Motor neuron (in vitro differentiated cells): ENCODE measurements around the gene PARP12. TPM values are rescaled to one million over a fixed set of nuclear protein-coding genes. Genes with fewer than 3 reads are reported as not detected.

ENCODE experiments used
- ATAC-seq, 8 experiments: fragments of 200-7000 bp; cut with Tn5 transposase; replicated peaks in 6 of 8; 2 replicates each; pipeline ENCODE4 v1.8.0; 2021; ENCODE audit warnings: mild to moderate bottlenecking in 8 of 8, moderate library complexity in 8 of 8
- H3K27ac ChIP-seq, 2 donors: fragments of 250-450 bp; sonication (Bioruptor Pico); 2 replicates each; pipeline ENCODE4 v1.9.0; 2021; ENCODE audit warnings: antibody characterized with exemption in 2 of 2, mild to moderate bottlenecking in 2 of 2, moderate library complexity in 1 of 2
- H3K4me1 ChIP-seq, 2 donors: fragments of 250-450 bp; sonication (Bioruptor Pico); replicated peaks in 1 of 2; 2 replicates each; pipeline ENCODE4 v1.6.1; 2021; ENCODE audit warnings: antibody characterized with exemption in 2 of 2, mild to moderate bottlenecking in 2 of 2, moderate library complexity in 1 of 2
- H3K4me3 ChIP-seq, 5 donors: fragments of 250-450 bp; sonication (Bioruptor Pico); 2 replicates each; pipeline ENCODE4 v1.9.0; 2021; ENCODE audit warnings: antibody characterized with exemption in 5 of 5, mild to moderate bottlenecking in 5 of 5, moderate library complexity in 4 of 5
- WGBS, 10 experiments: fragments of 450-650 bp; shearing (Covaris generic); methylation state at CpG; one replicate each; pipeline ENCODE4 v1.0.0; 2022; 5-methylcytosine and 5-hydroxymethylcytosine counted together
- in situ Hi-C, 9 experiments: fragments of 400-800 bp; cut with MboI; loops; one replicate each; pipeline ENCODE4 v1.15.0; 2021; ENCODE audit warnings: low sequenced_read_pairs in 9 of 9, low pct_unique_long_range_greater_than_20kb in 2 of 9; ENCODE audit not compliant: unreplicated experiment in 9 of 9
- total RNA-seq, 8 experiments: library from RNA; unstranded; fragments of 300-600 nt; gene quantifications; 2 replicates each; pipeline versions ENCODE4 v1.2.3 to v1.2.4, GENCODE V29; 2022

PARP12 gene
- total RNA-seq, 8 experiments from 2014 or later: 0.43 to 46.9 (median 5.7) TPM

DNA sequence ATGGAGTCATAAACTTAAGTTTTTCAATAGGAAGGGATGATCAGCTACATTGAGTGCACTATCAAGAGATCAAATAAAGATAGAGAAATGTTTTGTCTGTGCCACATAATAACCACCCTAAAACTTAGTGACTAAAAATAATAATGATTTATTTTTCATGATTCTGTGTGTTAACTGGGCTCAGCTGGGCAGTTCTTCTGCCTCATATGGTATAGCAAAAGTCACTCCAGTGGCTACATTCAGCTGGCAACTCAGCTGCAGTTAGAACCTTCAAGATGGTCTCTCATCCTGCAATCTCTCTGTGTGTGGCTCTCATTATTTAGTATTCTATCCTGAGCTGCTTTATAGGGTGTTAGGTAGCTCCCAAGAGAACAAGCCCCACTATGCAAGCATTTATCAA is 7.8 kb upstream of the PARP12 start:
- ATAC-seq: no peak
- in situ Hi-C loops: loop anchor here in 1 of 9 experiments (25.0 kb wide), 1 partner anchor 242 kb away; no protein-coding TSS in a partner anchor

DNA sequence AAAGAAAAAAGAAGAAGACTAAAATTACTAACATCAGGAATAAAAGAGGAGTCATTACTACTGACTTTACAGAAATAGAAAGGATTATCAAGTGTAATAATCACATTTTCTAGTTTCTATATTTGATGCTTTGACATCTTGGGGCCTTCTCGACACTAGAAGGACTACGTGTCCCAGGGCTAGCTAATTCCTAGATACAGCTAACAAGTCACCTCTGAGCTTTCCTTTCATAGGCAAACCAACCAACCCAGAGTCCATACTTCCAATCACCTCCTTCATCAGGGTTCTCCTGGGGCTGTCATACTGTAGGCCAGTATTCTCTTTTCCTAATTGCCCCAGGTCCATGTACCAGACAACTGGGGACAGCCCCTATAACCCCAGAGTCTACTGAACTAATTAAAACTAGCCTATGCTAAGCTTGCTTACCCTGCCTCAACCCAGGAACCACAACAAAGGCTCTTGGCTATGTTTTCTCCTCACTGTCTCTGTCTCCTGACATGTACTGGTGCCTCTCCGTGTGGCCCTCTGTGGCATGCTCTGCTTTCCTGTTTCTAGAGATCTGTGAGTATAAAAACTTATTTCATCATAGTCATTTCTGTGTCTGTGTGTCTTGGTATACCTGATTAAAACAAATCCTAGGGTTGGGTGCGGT is 6.7 kb upstream of the PARP12 start:
- H3K4me1 ChIP-seq: no peaks in the 10 kb centered on the region
- no peak overlapping the region for H3K27ac ChIP-seq
- H3K4me3 ChIP-seq: no peak overlapping the region
- no peak for ATAC-seq
- 52 to 100% (median 89%) methylated on average over 1 to 4 of the region's 4 CpGs for WGBS, 10 experiments
- in situ Hi-C loops: loop anchor here in 1 of 9 experiments (25.0 kb wide), 1 partner anchor 243 kb away; no protein-coding TSS in a partner anchor

More for the DNA sequence above, 7.8 kb upstream of the PARP12 start:
- H3K27ac ChIP-seq: no peak overlapping the region
- H3K4me1 ChIP-seq: no peaks in the 10 kb centered on the region
- H3K4me3 ChIP-seq: no peak overlapping the region

DNA sequence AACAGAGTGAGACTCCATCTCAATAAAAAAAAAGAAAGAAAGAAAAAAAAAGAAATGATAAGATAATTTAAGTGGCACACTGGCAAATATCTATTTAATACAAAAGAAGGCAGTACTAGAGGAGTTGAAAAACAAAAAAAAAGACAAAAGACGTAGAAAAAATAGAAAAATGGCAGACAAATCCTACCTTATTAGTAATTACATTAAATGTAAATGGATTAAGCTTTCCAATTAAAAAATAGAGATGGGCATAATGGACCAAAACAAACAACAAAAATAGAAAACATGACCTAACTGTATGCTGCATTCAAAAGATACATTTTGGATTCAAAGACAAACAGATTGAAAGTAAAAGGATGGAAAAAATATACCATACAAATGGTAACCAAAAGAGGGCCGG is 5.3 kb upstream of the PARP12 start:
- no peaks in the 10 kb centered on the region for H3K4me1 ChIP-seq
- ATAC-seq: no peak
- no peak overlapping the region for H3K4me3 ChIP-seq
- WGBS, 10 experiments: 3 to 100% (median 57%) methylated on average over 1 to 2 of the region's 2 CpGs
- no peak overlapping the region for H3K27ac ChIP-seq
- in situ Hi-C loops: loop anchor here in 1 of 9 experiments (25.0 kb wide), 1 partner anchor 244 kb away; no protein-coding TSS in a partner anchor

DNA sequence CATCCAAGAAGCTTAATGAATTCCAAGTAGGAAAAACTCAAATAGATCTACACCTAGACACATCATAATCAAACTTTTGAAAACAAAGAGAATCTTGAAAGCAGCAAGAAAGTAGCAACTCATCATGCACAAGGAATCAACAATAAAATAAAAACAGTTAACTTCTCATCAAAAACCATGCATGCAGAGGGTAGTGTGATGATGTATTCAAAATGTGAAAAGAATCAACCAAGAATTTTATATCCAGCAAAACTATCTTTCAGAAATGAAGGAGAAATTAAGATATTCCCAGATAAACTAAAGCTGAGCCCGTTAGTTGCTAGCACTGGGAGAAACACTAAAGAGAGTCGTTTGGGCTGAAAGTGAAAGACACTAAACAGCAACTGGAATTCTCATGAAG is 4.3 kb upstream of the PARP12 start:
- in situ Hi-C loops: loop anchor here in 1 of 9 experiments (25.0 kb wide), 1 partner anchor 245 kb away; no protein-coding TSS in a partner anchor
- WGBS, 10 experiments: 0 to 88% (median 67%) methylated on average over 2 of the region's 2 CpGs; no CpG with 5 or more reads in 1 of the 10 experiments
- ATAC-seq: no peak
- no peak overlapping the region for H3K4me3 ChIP-seq
- no peaks in the 10 kb centered on the region for H3K4me1 ChIP-seq
- H3K27ac ChIP-seq: no peak overlapping the region

DNA sequence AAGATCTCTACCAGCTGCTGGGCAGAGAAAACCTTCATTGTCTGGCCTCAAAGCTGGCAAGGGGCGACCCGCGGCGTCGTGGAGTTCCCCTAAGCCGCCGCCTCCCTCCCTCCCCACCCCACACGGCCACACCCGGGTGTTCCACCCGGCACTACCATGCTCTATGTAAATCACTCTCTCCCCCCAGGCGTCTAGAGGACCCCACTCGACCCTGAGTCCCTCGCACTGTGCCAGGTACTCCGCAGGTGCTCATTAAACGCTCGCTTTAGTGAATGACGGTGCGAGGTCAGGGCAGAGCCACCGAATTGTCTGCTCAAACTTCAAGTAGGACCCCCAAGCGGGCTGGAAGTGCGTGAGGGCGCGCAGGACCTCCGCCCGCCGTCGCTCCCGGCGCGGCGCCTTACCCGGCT is 628 bp downstream of the PARP12 start:
- no CpG with 5 or more reads among the region's 32 CpGs for WGBS, 10 experiments
- Histone ChIP-seq H3K4me3 (peak overlapping the region; percentile 33 to 51 (median 37)), H3K4me1 (no peaks in the 10 kb centered on the region), H3K27ac (no peak overlapping the region)
- peak in 4 of 8 experiments; percentile 3 to 27 (median 14) for ATAC-seq
- in situ Hi-C loops: loop anchor here in 1 of 9 experiments (25.0 kb wide), 1 partner anchor 250 kb away; no protein-coding TSS in a partner anchor

DNA sequence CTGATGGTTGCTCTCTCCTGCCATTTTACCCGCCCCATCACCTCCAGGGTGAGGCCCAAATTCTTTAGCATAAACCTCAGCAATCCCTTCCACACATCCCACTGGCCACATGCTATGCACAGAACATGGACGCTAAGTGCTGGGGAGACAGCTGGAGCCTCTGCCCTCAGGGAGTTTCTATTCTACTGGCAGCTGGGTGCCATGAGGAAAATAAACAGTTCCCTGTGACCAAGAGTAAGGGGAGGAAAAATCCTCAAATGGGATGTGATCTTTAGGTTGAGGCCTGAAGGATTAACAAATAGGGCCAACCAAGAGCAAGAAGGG is 1.2 kb downstream of the PARP12 start:
- Histone ChIP-seq H3K27ac (no peak overlapping the region), H3K4me3 (no peak overlapping the region), H3K4me1 (no peaks in the 10 kb centered on the region)
- in situ Hi-C loops: loop anchor here in 1 of 9 experiments (25.0 kb wide), 1 partner anchor 251 kb away; no protein-coding TSS in a partner anchor
- no peak for ATAC-seq
- 100% methylated on average over 1 of the region's 2 CpGs; no CpG with 5 or more reads in 7 of the 10 experiments for WGBS, 10 experiments

DNA sequence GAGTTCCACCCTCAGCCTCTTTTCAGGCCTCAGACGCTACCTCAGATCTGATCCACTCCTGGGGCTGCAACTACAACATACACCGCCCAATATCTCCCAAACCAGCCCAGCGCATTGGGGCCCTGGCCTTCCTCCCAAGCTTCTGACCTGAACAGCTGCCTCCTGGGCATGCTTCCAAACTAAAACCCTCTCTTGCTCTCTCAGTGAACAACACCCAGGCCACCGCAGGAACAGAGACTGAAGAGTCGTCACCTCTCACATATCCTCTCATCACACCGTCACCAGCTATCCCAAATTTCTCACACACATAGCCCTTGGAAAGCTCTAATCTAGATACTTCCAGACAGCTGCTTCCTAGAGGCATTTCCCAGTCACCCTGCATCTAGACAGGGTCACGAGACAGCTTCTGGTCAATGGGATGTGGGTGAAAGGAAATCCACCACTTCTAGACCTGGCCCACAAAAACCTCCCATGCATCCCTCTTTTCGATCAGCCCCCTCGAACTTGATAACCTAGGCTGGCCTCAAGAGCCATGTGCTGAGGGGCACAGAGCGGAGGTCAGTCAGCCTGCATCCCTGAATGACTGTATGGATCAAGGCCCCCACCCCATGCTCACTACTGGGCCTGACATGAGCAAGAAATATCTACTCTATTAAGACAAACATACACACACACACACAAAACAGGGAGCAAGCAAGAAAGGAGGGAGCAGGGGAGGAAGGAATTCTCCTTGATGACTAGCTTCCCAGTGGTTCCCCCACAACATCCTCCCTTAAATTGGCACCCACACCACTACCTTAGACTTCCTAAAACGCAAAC is 1.8 kb downstream of the PARP12 start:
- no peak overlapping the region for H3K4me3 ChIP-seq
- H3K4me1 ChIP-seq: no peaks in the 10 kb centered on the region
- WGBS, 10 experiments: 83 to 100% (median 98%) methylated on average over 1 to 7 of the region's 11 CpGs
- in situ Hi-C loops: loop anchor here in 1 of 9 experiments (25.0 kb wide), 1 partner anchor 251 kb away; no protein-coding TSS in a partner anchor
- H3K27ac ChIP-seq: no peak overlapping the region
- peak in 1 of 8 experiments; percentile 1 for ATAC-seq

DNA sequence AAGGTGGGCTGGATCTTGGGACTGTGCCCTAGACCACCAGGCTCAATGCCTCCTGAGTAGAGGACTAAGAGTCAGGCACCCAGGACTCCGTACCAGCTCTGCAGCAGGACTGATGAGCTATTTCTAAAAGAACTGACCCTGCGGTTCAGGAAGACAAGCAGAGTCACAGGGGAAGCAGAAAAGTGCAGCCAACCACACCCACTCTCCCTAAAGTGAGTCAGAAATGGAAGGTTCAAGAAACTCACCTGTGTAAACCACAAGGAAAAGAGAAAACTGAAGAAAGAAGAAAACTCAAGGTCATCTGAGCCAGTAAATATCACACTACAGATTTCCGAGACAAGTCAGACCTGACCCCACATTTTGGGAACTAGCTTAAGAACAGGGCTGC is 2.5 kb downstream of the PARP12 start:
- H3K4me3 ChIP-seq: no peak overlapping the region
- H3K4me1 ChIP-seq: no peaks in the 10 kb centered on the region
- no peak for ATAC-seq
- H3K27ac ChIP-seq: no peak overlapping the region
- in situ Hi-C loops: loop anchor here in 1 of 9 experiments (25.0 kb wide), 1 partner anchor 252 kb away; no protein-coding TSS in a partner anchor
- WGBS, 10 experiments: 85 to 100% (median 95%) methylated on average over 1 to 3 of the region's 3 CpGs; no CpG with 5 or more reads in 4 of the 10 experiments

DNA sequence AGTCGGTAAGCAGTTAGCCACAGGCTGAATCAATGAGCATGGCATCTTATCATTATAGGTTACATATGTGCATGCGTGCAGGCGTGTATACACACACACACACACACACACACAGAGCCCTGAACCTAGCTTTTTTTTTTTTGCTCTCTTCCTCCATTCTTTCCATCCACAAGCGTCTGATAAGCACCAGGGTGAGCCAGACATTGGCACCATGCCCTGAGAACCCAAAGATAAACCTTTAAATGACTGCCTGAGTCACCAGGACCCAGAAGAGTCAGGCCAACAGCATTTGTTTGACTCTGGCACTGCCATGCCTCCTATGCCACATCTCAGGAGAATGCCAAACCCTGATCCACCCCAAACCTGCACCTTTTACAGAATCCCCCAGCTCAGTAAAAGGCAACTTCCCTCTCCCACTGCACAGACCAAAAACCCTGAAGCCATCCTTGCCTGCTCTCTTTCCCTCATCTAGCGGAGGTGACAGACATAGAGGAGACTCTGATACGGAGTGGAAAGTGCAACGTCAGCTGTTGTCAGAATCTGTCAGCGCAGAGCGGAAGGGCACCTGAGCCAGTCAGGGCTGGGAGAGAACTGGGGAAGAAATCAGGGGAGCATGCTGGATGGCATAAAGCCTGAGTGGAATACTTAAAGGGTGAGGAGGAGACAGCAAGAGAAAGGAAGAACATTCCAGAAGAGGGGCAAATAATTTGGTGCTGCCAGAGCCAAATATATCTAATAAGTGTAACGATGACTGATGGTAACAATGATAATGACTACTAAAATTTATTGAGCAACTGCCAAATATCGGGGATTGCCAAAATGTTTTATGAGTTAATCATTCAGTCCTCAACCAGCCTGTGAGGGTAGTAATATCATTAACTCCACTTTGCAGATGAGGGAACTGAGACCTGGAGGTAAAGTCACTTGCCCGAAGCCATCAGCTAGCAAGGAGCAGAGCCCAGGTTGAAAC is 3.2 kb downstream of the PARP12 start:
- H3K27ac ChIP-seq: no peak overlapping the region
- in situ Hi-C loops: loop anchor here in 1 of 9 experiments (25.0 kb wide), 1 partner anchor 253 kb away; no protein-coding TSS in a partner anchor
- no peak overlapping the region for H3K4me3 ChIP-seq
- 48 to 96% (median 89%) methylated on average over 3 to 9 of the region's 12 CpGs; no CpG with 5 or more reads in 1 of the 10 experiments for WGBS, 10 experiments
- ATAC-seq: peak in 1 of 8 experiments; percentile 26
- H3K4me1 ChIP-seq: no peaks in the 10 kb centered on the region

DNA sequence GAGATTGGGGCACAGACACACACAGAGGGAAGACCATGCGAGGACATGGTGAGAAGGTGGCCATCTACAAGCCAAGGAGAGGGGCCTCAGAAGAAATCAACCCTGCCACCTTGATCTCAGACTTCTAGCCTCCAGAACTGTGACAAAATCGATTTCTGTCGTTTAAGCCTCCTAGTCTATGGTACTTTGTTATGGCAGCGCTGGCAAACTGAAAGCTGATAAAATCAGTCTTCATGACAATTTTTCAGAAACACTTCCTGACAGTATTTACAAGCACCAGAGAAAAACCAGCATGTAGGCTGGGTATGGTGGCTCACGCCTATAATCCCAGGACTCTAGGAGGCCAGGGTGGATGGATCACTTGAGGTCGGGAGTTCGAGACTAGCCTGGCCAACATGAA is 4.2 kb downstream of the PARP12 start:
- no peak overlapping the region for H3K27ac ChIP-seq
- ATAC-seq: no peak
- WGBS, 10 experiments: 73 to 100% (median 93%) methylated on average over 1 to 7 of the region's 7 CpGs; no CpG with 5 or more reads in 2 of the 10 experiments
- in situ Hi-C loops: loop anchor here in 1 of 9 experiments (25.0 kb wide), 1 partner anchor 254 kb away; no protein-coding TSS in a partner anchor
- no peaks in the 10 kb centered on the region for H3K4me1 ChIP-seq
- H3K4me3 ChIP-seq: no peak overlapping the region

DNA sequence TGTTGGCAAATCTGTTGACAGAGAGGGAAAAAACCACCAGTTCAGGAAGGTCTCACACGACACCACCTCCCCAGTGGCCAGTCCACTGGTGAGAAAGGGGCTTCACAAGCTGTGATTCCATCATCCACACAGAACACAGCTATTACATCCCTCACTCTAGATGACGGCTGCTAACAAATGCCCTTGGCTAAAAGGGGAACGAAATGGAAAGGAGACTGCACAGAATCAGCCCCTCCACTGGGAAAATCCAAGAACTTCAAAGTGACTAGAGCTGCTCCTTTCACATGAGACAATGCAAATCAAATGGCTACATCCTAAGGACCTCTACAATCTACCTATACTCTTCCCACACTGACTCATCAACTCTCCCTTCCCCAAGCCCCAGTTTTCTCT is 5.6 kb downstream of the PARP12 start:
- Histone ChIP-seq H3K4me1 (no peaks in the 10 kb centered on the region), H3K4me3 (no peak overlapping the region), H3K27ac (no peak overlapping the region)
- in situ Hi-C loops: loop anchor here in 1 of 9 experiments (25.0 kb wide), 1 partner anchor 255 kb away; no protein-coding TSS in a partner anchor
- ATAC-seq: no peak
- WGBS, 10 experiments: 33 to 100% (median 100%) methylated on average over 1 to 3 of the region's 3 CpGs; no CpG with 5 or more reads in 3 of the 10 experiments
